Measurements from ENCODE around the gene PPP1R36.
"Not testable (repeated sequence)": the region's sequence is repeated elsewhere in the genome, so short reads cannot be mapped to it uniquely, and the experiment has no call there.

The PPP1R36 gene

GRCh38 chr14:64612021-64612380 is 62.2 kb downstream of the PPP1R36 start:
- Histone ChIP-seq H3K27ac (ENCODE audit: low read depth, low read length) (peak overlapping the region; percentile 77), H3K9ac (ENCODE audit: low read length) (no peak overlapping the region), H3K4me1 (ENCODE audit: control insufficient read depth, insufficient read depth, low read length) (peaks cover 31% of the 10 kb centered on the region), H3K36me3 (ENCODE audit: control insufficient read depth, insufficient read depth, low read length) (no peaks in the 10 kb centered on the region), H3K4me3 (ENCODE audit: low read length) (no peak overlapping the region), H3K27me3 (ENCODE audit: control insufficient read depth, insufficient read depth, low read length) (no peaks in the 10 kb centered on the region)

GRCh38 chr14:64612971-64613666 is 63.4 kb downstream of the PPP1R36 start:
- Histone ChIP-seq H3K27me3 (ENCODE audit: control insufficient read depth, insufficient read depth, low read length) (no peaks in the 10 kb centered on the region), H3K27ac (ENCODE audit: low read depth, low read length) (peak overlapping the region; percentile 77), H3K9ac (ENCODE audit: low read length) (no peak overlapping the region), H3K36me3 (ENCODE audit: control insufficient read depth, insufficient read depth, low read length) (no peaks in the 10 kb centered on the region), H3K4me3 (ENCODE audit: low read length) (no peak overlapping the region), H3K4me1 (ENCODE audit: control insufficient read depth, insufficient read depth, low read length) (peaks cover 31% of the 10 kb centered on the region)

- no peak overlapping the region for H3K4me3 ChIP-seq (ENCODE audit: low read length)
- H3K36me3 ChIP-seq (ENCODE audit: control insufficient read depth, insufficient read depth, low read length): no peaks in the 10 kb centered on the region
- H3K9ac ChIP-seq (ENCODE audit: low read length): no peak overlapping the region
- H3K27me3 ChIP-seq (ENCODE audit: control insufficient read depth, insufficient read depth, low read length): no peaks in the 10 kb centered on the region
- H3K27ac ChIP-seq (ENCODE audit: low read depth, low read length): no peak overlapping the region
- H3K4me1 ChIP-seq (ENCODE audit: control insufficient read depth, insufficient read depth, low read length): peaks cover 31% of the 10 kb centered on the region
Measured at GRCh38 chr14:64614166-64614565, 64.4 kb downstream of the PPP1R36 start.

GRCh38 chr14:64614805-64615391 is 65.1 kb downstream of the PPP1R36 start:
- no peak overlapping the region for H3K9ac ChIP-seq (ENCODE audit: low read length)
- no peaks in the 10 kb centered on the region for H3K36me3 ChIP-seq (ENCODE audit: control insufficient read depth, insufficient read depth, low read length)
- no peak overlapping the region for H3K27ac ChIP-seq (ENCODE audit: low read depth, low read length)

GRCh38 chr14:64617872-64618408 is 68.2 kb downstream of the PPP1R36 start:
- not testable (repeated sequence) for H3K9ac ChIP-seq (ENCODE audit: low read length); H3K4me3 ChIP-seq (ENCODE audit: low read length); H3K36me3 ChIP-seq (ENCODE audit: control insufficient read depth, insufficient read depth, low read length); H3K27ac ChIP-seq (ENCODE audit: low read depth, low read length); H3K27me3 ChIP-seq (ENCODE audit: control insufficient read depth, insufficient read depth, low read length)
- peaks cover 11% of the 10 kb centered on the region for H3K4me1 ChIP-seq (ENCODE audit: control insufficient read depth, insufficient read depth, low read length)

More at GRCh38 chr14:64614805-64615391, 65.1 kb downstream of the PPP1R36 start:
- Histone ChIP-seq H3K4me1 (ENCODE audit: control insufficient read depth, insufficient read depth, low read length) (peaks cover 31% of the 10 kb centered on the region), H3K27me3 (ENCODE audit: control insufficient read depth, insufficient read depth, low read length) (no peaks in the 10 kb centered on the region), H3K4me3 (ENCODE audit: low read length) (no peak overlapping the region)

- Histone ChIP-seq H3K27me3 (ENCODE audit: control insufficient read depth, insufficient read depth, low read length) (no peaks in the 10 kb centered on the region), H3K36me3 (ENCODE audit: control insufficient read depth, insufficient read depth, low read length) (no peaks in the 10 kb centered on the region), H3K4me3 (ENCODE audit: low read length) (no peak overlapping the region), H3K9ac (ENCODE audit: low read length) (no peak overlapping the region), H3K27ac (ENCODE audit: low read depth, low read length) (no peak overlapping the region), H3K4me1 (ENCODE audit: control insufficient read depth, insufficient read depth, low read length) (peaks cover 8% of the 10 kb centered on the region)
Measured at GRCh38 chr14:64620910-64621309, 71.1 kb downstream of the PPP1R36 start.

- no peak overlapping the region for H3K9ac ChIP-seq (ENCODE audit: low read length)
- no peaks in the 10 kb centered on the region for H3K27me3 ChIP-seq (ENCODE audit: control insufficient read depth, insufficient read depth, low read length)
- H3K4me1 ChIP-seq (ENCODE audit: control insufficient read depth, insufficient read depth, low read length): peaks cover 19% of the 10 kb centered on the region
- no peaks in the 10 kb centered on the region for H3K36me3 ChIP-seq (ENCODE audit: control insufficient read depth, insufficient read depth, low read length)
- no peak overlapping the region for H3K27ac ChIP-seq (ENCODE audit: low read depth, low read length)
- no peak overlapping the region for H3K4me3 ChIP-seq (ENCODE audit: low read length)
Measured at GRCh38 chr14:64623554-64624165, 73.9 kb downstream of the PPP1R36 start.

- H3K4me1 ChIP-seq (ENCODE audit: control insufficient read depth, insufficient read depth, low read length): peaks cover 28% of the 10 kb centered on the region
- H3K9ac ChIP-seq (ENCODE audit: low read length): no peak overlapping the region
- no peak overlapping the region for H3K4me3 ChIP-seq (ENCODE audit: low read length)
- H3K27me3 ChIP-seq (ENCODE audit: control insufficient read depth, insufficient read depth, low read length): no peaks in the 10 kb centered on the region
- H3K36me3 ChIP-seq (ENCODE audit: control insufficient read depth, insufficient read depth, low read length): no peaks in the 10 kb centered on the region
- H3K27ac ChIP-seq (ENCODE audit: low read depth, low read length): peak overlapping the region; percentile 67
Measured at GRCh38 chr14:64625386-64626232, 75.8 kb downstream of the PPP1R36 start.

- H3K36me3 ChIP-seq (ENCODE audit: control insufficient read depth, insufficient read depth, low read length): no peaks in the 10 kb centered on the region
- H3K27me3 ChIP-seq (ENCODE audit: control insufficient read depth, insufficient read depth, low read length): no peaks in the 10 kb centered on the region
- H3K9ac ChIP-seq (ENCODE audit: low read length): no peak overlapping the region
- peaks cover 35% of the 10 kb centered on the region for H3K4me1 ChIP-seq (ENCODE audit: control insufficient read depth, insufficient read depth, low read length)
- H3K4me3 ChIP-seq (ENCODE audit: low read length): no peak overlapping the region
- peak overlapping the region; percentile 95 for H3K27ac ChIP-seq (ENCODE audit: low read depth, low read length)
Measured at GRCh38 chr14:64628940-64629408, 79.2 kb downstream of the PPP1R36 start.

GRCh38 chr14:64630778-64631177 is 81.0 kb downstream of the PPP1R36 start:
- Histone ChIP-seq H3K4me1 (ENCODE audit: control insufficient read depth, insufficient read depth, low read length) (peaks cover 28% of the 10 kb centered on the region), H3K27me3 (ENCODE audit: control insufficient read depth, insufficient read depth, low read length) (no peaks in the 10 kb centered on the region), H3K27ac (ENCODE audit: low read depth, low read length) (peak overlapping the region; percentile 34), H3K4me3 (ENCODE audit: low read length) (no peak overlapping the region), H3K36me3 (ENCODE audit: control insufficient read depth, insufficient read depth, low read length) (no peaks in the 10 kb centered on the region), H3K9ac (ENCODE audit: low read length) (no peak overlapping the region)

GRCh38 chr14:64631222-64631621 is 81.5 kb downstream of the PPP1R36 start:
- H3K9ac ChIP-seq (ENCODE audit: low read length); H3K27me3 ChIP-seq (ENCODE audit: control insufficient read depth, insufficient read depth, low read length); H3K36me3 ChIP-seq (ENCODE audit: control insufficient read depth, insufficient read depth, low read length); H3K4me3 ChIP-seq (ENCODE audit: low read length): not testable (repeated sequence)
- peaks cover 24% of the 10 kb centered on the region for H3K4me1 ChIP-seq (ENCODE audit: control insufficient read depth, insufficient read depth, low read length)
- peak overlapping the region; percentile 34 for H3K27ac ChIP-seq (ENCODE audit: low read depth, low read length)

- Histone ChIP-seq H3K4me1 (ENCODE audit: control insufficient read depth, insufficient read depth, low read length) (peaks cover 23% of the 10 kb centered on the region), H3K27ac (ENCODE audit: low read depth, low read length) (peak overlapping the region; percentile 82), H3K9ac (ENCODE audit: low read length) (no peak overlapping the region)
Measured at GRCh38 chr14:64632056-64632455, 82.3 kb downstream of the PPP1R36 start.

More at GRCh38 chr14:64632056-64632455, 82.3 kb downstream of the PPP1R36 start:
- Histone ChIP-seq H3K4me3 (ENCODE audit: low read length) (peak overlapping the region; percentile 9), H3K36me3 (ENCODE audit: control insufficient read depth, insufficient read depth, low read length) (no peaks in the 10 kb centered on the region), H3K27me3 (ENCODE audit: control insufficient read depth, insufficient read depth, low read length) (no peaks in the 10 kb centered on the region)

All from rectal smooth muscle tissue (tissue), 1 donor.